Natural killer cell (primary cell): ENCODE results near the gene KCNQ2. TPM values are rescaled to one million over a fixed set of nuclear protein-coding genes. Genes with fewer than 3 reads are reported as not detected.

Experiments used
- ATAC-seq, 3 donors: fragments of 150-1000 bp in 2 of 3; fragments of 200-7000 bp in 1 of 3; cut with Tn5 transposase; 1 replicate in 1 of 3; 2 replicates in 2 of 3; pipeline ENCODE4 v1.10.0; 2021; ENCODE audit warnings: mild to moderate bottlenecking in 2 of 3, moderate library complexity in 2 of 3
- DNase-seq, 2 donors: peaks; one replicate each; pipeline versions ENCODE4 v3.0.0 to v3.0.0-alpha.2; 2013 to 2021; ENCODE audit warnings: mixed read lengths in 1 of 2
- H3K27ac ChIP-seq: one replicate; pipeline ENCODE4 v1.5.1; 2013; ENCODE audit warnings: mild to moderate bottlenecking, low read length
- H3K27me3 ChIP-seq: one replicate; pipeline ENCODE4 v1.6.1; 2013; ENCODE audit warnings: low read length; ENCODE audit not compliant: control insufficient read depth, insufficient read depth
- H3K36me3 ChIP-seq: one replicate; pipeline ENCODE4 v1.6.1; 2013; ENCODE audit warnings: low read length; ENCODE audit not compliant: control insufficient read depth, insufficient read depth
- H3K4me1 ChIP-seq: one replicate; pipeline ENCODE4 v1.6.1; 2013; ENCODE audit warnings: low read length; ENCODE audit not compliant: control insufficient read depth, insufficient read depth
- H3K4me3 ChIP-seq: one replicate; pipeline ENCODE4 v1.5.1; 2013; ENCODE audit warnings: low read length
- H3K9me3 ChIP-seq: one replicate; pipeline ENCODE4 v1.6.1; 2013; ENCODE audit warnings: low read length; ENCODE audit not compliant: control insufficient read depth, insufficient read depth
- H3K27ac Mint-ChIP-seq, 2 donors: one replicate each; pipeline ENCODE4 v1.8.0; 2022; ENCODE audit warnings: mild to moderate bottlenecking in 2 of 2, mixed read lengths in 2 of 2, moderate library complexity in 1 of 2
- H3K27me3 Mint-ChIP-seq, 2 donors: one replicate each; pipeline ENCODE4 v1.8.0; 2022; ENCODE audit warnings: low read depth in 2 of 2, mixed read lengths in 2 of 2
- H3K36me3 Mint-ChIP-seq: one replicate; pipeline ENCODE4 v1.8.0; 2022; ENCODE audit warnings: mixed read lengths
- H3K4me1 Mint-ChIP-seq, 2 donors: one replicate each; pipeline ENCODE4 v1.8.0; 2022; ENCODE audit warnings: mixed read lengths in 2 of 2
- H3K4me3 Mint-ChIP-seq: one replicate; pipeline ENCODE4 v1.8.0; 2022; ENCODE audit warnings: mild to moderate bottlenecking, moderate library complexity, mixed read lengths
- H3K9me3 Mint-ChIP-seq, 2 donors: one replicate each; pipeline ENCODE4 v1.8.0; 2022; ENCODE audit warnings: mixed read lengths in 2 of 2
- CTCF ChIP-seq: fragments of 200-600 bp; IDR thresholded peaks from one replicate; pipeline ENCODE4 v1.8.0; 2022; ENCODE audit warnings: antibody characterized with exemption
- WGBS: methylation state at CpG from one replicate; pipeline ENCODE4 v1.1.7; 2013; ENCODE audit warnings: missing lambda C conversion rate; ENCODE audit not compliant: insufficient coverage; 5-methylcytosine and 5-hydroxymethylcytosine counted together
- intact Hi-C: fragments of 100-400 bp; cut with micrococcal nuclease; formaldehyde crosslinking; loops from one replicate; pipeline ENCODE4 v1.14.2; 2022
- total RNA-seq, 4 donors: library from RNA; stranded (reverse); fragments of 120-200 nt in 1 of 4; gene quantifications; one replicate each; pipeline versions ENCODE4 v1.2.3 to v1.2.4, GENCODE V29; 2013 to 2022

The KCNQ2 gene
- total RNA-seq, 3 donors from 2014 or later (not counting 1 experiment from before 2014, with no cell fraction given) = not detected

DNA sequence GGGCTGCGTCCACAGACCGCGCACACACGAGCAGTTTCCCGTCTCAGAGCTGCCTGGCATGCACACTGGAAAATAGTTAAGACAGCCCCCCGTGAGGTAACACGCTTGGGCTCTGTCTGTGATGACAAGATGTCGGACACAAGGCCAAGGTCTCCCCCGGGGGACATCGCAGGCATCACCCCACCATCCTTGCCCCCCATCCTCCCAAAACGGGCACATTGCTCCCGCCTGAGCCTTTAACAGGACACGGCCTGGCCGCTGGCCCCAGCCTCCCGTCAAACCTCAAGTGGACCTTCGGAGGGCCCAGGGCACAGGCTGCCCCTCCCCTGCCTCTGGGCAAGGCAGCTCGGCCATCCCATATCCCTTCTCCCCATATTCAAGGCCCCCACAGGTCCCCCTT, 5.6 kb downstream of the KCNQ2 start:
- peaks cover 12% of the 10 kb centered on the region for H3K27me3 ChIP-seq
- Mint-ChIP-seq H3K36me3 (no peaks in the 10 kb centered on the region), H3K27ac (no peak overlapping the region), H3K4me1 (no peaks in the 10 kb centered on the region), H3K9me3 (no peaks in the 10 kb centered on the region), H3K4me3 (no peak overlapping the region), H3K27me3 (peaks cover 0 to 20% of the 10 kb centered on the region in 2 donors)
- 87% methylated on average over 17 of the region's 17 CpGs for WGBS
- H3K9me3 ChIP-seq = no peaks in the 10 kb centered on the region
- no peaks in the 10 kb centered on the region for H3K36me3 ChIP-seq
- no peak overlapping the region for H3K4me3 ChIP-seq
- intact Hi-C loops = no loop called here
- ATAC-seq = no peak
- no peak for DNase-seq
- H3K4me1 ChIP-seq = no peaks in the 10 kb centered on the region
- TF ChIP-seq CTCF = no peak
- no peak overlapping the region for H3K27ac ChIP-seq

- Histone ChIP-seq H3K4me1 (no peaks in the 10 kb centered on the region), H3K4me3 (no peak overlapping the region), H3K27ac (no peak overlapping the region), H3K27me3 (peaks cover 12% of the 10 kb centered on the region), H3K36me3 (no peaks in the 10 kb centered on the region), H3K9me3 (no peaks in the 10 kb centered on the region)
- DNase-seq (no peak), ATAC-seq (no peak)
- Mint-ChIP-seq H3K27ac (no peak overlapping the region), H3K36me3 (no peaks in the 10 kb centered on the region), H3K9me3 (no peaks in the 10 kb centered on the region), H3K4me1 (no peaks in the 10 kb centered on the region), H3K27me3 (peaks cover 0 to 20% of the 10 kb centered on the region in 2 donors), H3K4me3 (no peak overlapping the region)
- intact Hi-C loops = no loop called here
- 85% methylated on average over 55 of the region's 55 CpGs for WGBS
- no peak for TF ChIP-seq CTCF
Observed at GRCh38 chr20:63466250-63466825, 6.1 kb downstream of the KCNQ2 start.

GRCh38 chr20:63465380-63466249, 6.8 kb downstream of the KCNQ2 start:
- Histone ChIP-seq H3K4me1 (no peaks in the 10 kb centered on the region), H3K4me3 (no peak overlapping the region), H3K27me3 (peaks cover 8% of the 10 kb centered on the region), H3K36me3 (no peaks in the 10 kb centered on the region), H3K27ac (no peak overlapping the region), H3K9me3 (no peaks in the 10 kb centered on the region)
- Mint-ChIP-seq H3K36me3 (no peaks in the 10 kb centered on the region), H3K27ac (no peak overlapping the region), H3K9me3 (no peaks in the 10 kb centered on the region), H3K27me3 (peaks cover 3 to 25% of the 10 kb centered on the region in 2 donors), H3K4me1 (no peaks in the 10 kb centered on the region), H3K4me3 (no peak overlapping the region)
- no peak for TF ChIP-seq CTCF
- WGBS = 80% methylated on average over 56 of the region's 56 CpGs
- no peak for DNase-seq
- ATAC-seq = no peak
- intact Hi-C loops = no loop called here
